Measurements from ENCODE around the gene VIPR1.

The VIPR1 gene

GRCh38 chr3:42513121-42513520 lies 10.7 kb downstream of the VIPR1 start:
- no peak for DNase-seq

GRCh38 chr3:42513521-42513920 lies 11.1 kb downstream of the VIPR1 start:
- no peak for DNase-seq

- no peak for DNase-seq
These were observed 12.4 kb downstream of the VIPR1 start for GRCh38 chr3:42514876-42515275.

- DNase-seq: no peak
These were observed 13.0 kb downstream of the VIPR1 start for GRCh38 chr3:42515391-42515916.

- DNase-seq: no peak
These were observed 13.5 kb downstream of the VIPR1 start for GRCh38 chr3:42515976-42516375.

GRCh38 chr3:42516443-42516842 lies 14.0 kb downstream of the VIPR1 start:
- DNase-seq: no peak

- DNase-seq: no peak
These were observed 14.7 kb downstream of the VIPR1 start for GRCh38 chr3:42517117-42517516.

- DNase-seq: peak; percentile 25
These were observed 16.5 kb downstream of the VIPR1 start for GRCh38 chr3:42518800-42519567.

- no peak for DNase-seq
These were observed 17.1 kb downstream of the VIPR1 start for GRCh38 chr3:42519568-42519962.

GRCh38 chr3:42520336-42520735 lies 17.9 kb downstream of the VIPR1 start:
- DNase-seq: no peak

GRCh38 chr3:42520906-42521305 lies 18.5 kb downstream of the VIPR1 start:
- DNase-seq: no peak

- DNase-seq: no peak
These were observed 22.3 kb downstream of the VIPR1 start for GRCh38 chr3:42524751-42525150.

- DNase-seq: no peak
These were observed 22.8 kb downstream of the VIPR1 start for GRCh38 chr3:42525212-42525611.

GRCh38 chr3:42525736-42526345 lies 23.4 kb downstream of the VIPR1 start:
- DNase-seq: no peak

GRCh38 chr3:42526616-42527367 lies 24.3 kb downstream of the VIPR1 start:
- DNase-seq: peak; percentile 42

GRCh38 chr3:42527368-42527917 lies 25.0 kb downstream of the VIPR1 start:
- no peak for DNase-seq

- DNase-seq: peak; percentile 31
These were observed 27.0 kb downstream of the VIPR1 start for GRCh38 chr3:42529468-42529867.

GRCh38 chr3:42530073-42530472 lies 27.6 kb downstream of the VIPR1 start:
- no peak for DNase-seq

- DNase-seq: no peak
These were observed 29.0 kb downstream of the VIPR1 start for GRCh38 chr3:42531470-42531869.

GRCh38 chr3:42532229-42532628 lies 29.8 kb downstream of the VIPR1 start:
- no peak for DNase-seq

- DNase-seq: no peak
These were observed 30.9 kb downstream of the VIPR1 start for GRCh38 chr3:42533161-42533897.

GRCh38 chr3:42535981-42536784 lies 33.7 kb downstream of the VIPR1 start:
- peak; percentile 72 for DNase-seq

Measured in hematopoietic multipotent progenitor cell treated with erythropoietin and hydrocortisone succinate and interleukin-3 and kit ligand, for 4 days (in vitro differentiated cells).